Mammary epithelial cell (primary cell): Measurements from ENCODE around the gene SLC6A8.

Experiments used
- EZH2 ChIP-seq: IDR thresholded peaks from 2 replicates; pipeline ENCODE4 v1.6.1; 2012; ENCODE audit warnings: low read length, inconsistent platforms, borderline replicate concordance
- TF ChIP-seq, protein P1 (sequence below), 2 donors: IDR thresholded peaks in 1 of 2; conservative IDR thresholded peaks in 1 of 2; 2 replicates each; pipeline ENCODE4 v1.5.1; 2011 to 2012; ENCODE audit warnings: inconsistent platforms in 2 of 2, low read length in 2 of 2, mild to moderate bottlenecking in 2 of 2, control low read depth in 1 of 2, low read depth in 1 of 2; ENCODE audit not compliant: insufficient read depth in 1 of 2; ENCODE audit errors: extremely low read depth in 1 of 2

GRCh38 chrX:153723351-153724251 is 35.9 kb downstream of the SLC6A8 start:
- no peak for TF ChIP-seq EZH2
- TF ChIP-seq, protein P1, sequence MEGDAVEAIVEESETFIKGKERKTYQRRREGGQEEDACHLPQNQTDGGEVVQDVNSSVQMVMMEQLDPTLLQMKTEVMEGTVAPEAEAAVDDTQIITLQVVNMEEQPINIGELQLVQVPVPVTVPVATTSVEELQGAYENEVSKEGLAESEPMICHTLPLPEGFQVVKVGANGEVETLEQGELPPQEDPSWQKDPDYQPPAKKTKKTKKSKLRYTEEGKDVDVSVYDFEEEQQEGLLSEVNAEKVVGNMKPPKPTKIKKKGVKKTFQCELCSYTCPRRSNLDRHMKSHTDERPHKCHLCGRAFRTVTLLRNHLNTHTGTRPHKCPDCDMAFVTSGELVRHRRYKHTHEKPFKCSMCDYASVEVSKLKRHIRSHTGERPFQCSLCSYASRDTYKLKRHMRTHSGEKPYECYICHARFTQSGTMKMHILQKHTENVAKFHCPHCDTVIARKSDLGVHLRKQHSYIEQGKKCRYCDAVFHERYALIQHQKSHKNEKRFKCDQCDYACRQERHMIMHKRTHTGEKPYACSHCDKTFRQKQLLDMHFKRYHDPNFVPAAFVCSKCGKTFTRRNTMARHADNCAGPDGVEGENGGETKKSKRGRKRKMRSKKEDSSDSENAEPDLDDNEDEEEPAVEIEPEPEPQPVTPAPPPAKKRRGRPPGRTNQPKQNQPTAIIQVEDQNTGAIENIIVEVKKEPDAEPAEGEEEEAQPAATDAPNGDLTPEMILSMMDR (conservative IDR thresholded peaks at IDR 0.05 in 1 of 2, IDR thresholded peaks at IDR 0.05 in 1 of 2; ENCODE audit: extremely low read depth in 1 of 2, insufficient read depth in 1 of 2, low read depth in 1 of 2, low read length in 2 of 2): peak; percentile 14 to 44
